Chondrocyte (in vitro differentiated cells): ENCODE data around the gene TRAPPC5. TPM values are rescaled to one million over a fixed set of nuclear protein-coding genes. Genes with fewer than 3 reads are reported as not detected.

ENCODE experiments used
- DNase-seq: peaks from one replicate; pipeline ENCODE4 v3.0.0; 2021; ENCODE audit warnings: mixed read lengths, low spot score
- H3K27ac Mint-ChIP-seq: one replicate; pipeline ENCODE4 v1.8.0; 2021; ENCODE audit warnings: mild to moderate bottlenecking, moderate library complexity, mixed read lengths; ENCODE audit not compliant: unreplicated experiment
- H3K27me3 Mint-ChIP-seq: 2 replicates; pipeline ENCODE4 v1.8.0; 2021; ENCODE audit warnings: low read depth, mixed read lengths
- H3K36me3 Mint-ChIP-seq: 2 replicates; pipeline ENCODE4 v1.8.0; 2021; ENCODE audit warnings: low read depth, mixed read lengths
- H3K4me1 Mint-ChIP-seq: 2 replicates; pipeline ENCODE4 v1.8.0; 2021; ENCODE audit warnings: low read depth, mild to moderate bottlenecking, mixed read lengths
- H3K4me3 Mint-ChIP-seq: one replicate; pipeline ENCODE4 v1.8.0; 2021; ENCODE audit warnings: mild to moderate bottlenecking, moderate library complexity, mixed read lengths; ENCODE audit not compliant: unreplicated experiment
- H3K9me3 Mint-ChIP-seq: 2 replicates; pipeline ENCODE4 v1.8.0; 2021; ENCODE audit warnings: low read depth, mixed read lengths
- long read RNA-seq: library from polyadenylated mRNA; stranded (forward); transcript quantifications from one replicate; pipeline ENCODE4 v2.0.0, GENCODE V29; 2021
- total RNA-seq: library from RNA; stranded (reverse); gene quantifications from 3 replicates; pipeline ENCODE4 v1.2.1, GENCODE V29; 2021
- TF ChIP-seq, protein P1 (sequence below): fragments of 200-600 bp; sonication (generic); IDR thresholded peaks from 2 replicates; pipeline ENCODE4 v1.5.0; 2021; ENCODE audit warnings: antibody characterized with exemption, mild to moderate bottlenecking, moderate library complexity

The TRAPPC5 gene
- total RNA-seq = 94.3 to 107 TPM (median 97.2 TPM) in 3 replicates
- long read RNA-seq, full-length matches to known transcripts = 61 of 63 reads
- long read RNA-seq, partial matches to known transcripts = 0 of 63 reads
- long read RNA-seq, other reads (novel, unspliced or antisense) = 2 of 63 reads

DNA sequence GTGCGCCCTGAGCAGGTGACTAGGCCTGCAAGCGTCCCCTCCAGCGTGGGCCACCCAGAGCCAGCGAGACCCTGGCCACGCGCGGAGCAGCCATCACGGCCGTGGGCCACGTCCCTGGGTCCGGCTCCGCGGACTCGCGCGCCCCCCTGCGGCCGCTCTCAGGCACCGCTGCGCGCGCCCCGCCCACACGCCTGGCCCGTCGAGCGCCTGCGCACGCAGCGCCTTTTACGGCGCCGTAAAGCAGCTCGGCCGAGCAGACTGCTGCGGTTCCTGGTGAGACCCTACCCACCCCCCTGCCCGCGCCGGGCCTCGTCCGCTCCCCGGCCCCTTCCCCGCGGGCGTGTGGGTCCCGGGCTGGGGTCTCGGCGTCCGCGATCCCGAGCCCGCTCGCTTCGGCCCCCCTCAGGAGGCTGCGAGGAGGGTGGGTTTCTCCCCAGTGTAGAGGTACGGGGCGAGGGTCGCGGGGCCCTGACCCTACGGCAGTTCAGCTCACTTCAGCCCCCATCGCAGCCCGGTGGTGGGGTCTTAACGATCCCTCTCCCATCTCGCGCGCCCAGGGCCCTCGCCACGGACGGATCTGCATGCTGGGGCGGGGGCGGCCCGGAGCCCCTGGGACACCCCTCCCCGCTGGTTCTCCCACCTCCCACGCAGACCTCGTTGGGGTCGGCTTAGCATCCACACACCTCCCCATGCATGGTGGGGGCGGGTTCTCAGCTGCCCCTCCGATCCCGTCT lies at the start of gene TRAPPC5:
Gene TRAPPC5 (plus strand): TSS at position 228 of the 734 bp plus-strand sequence. CDS start 1,421 bp downstream, outside the sequence.
- peaks cover 7% of the 10 kb centered on the region for H3K36me3 Mint-ChIP-seq
- no peak for DNase-seq
- H3K4me1 Mint-ChIP-seq = peaks cover 14% of the 10 kb centered on the region
- TF ChIP-seq, protein P1, sequence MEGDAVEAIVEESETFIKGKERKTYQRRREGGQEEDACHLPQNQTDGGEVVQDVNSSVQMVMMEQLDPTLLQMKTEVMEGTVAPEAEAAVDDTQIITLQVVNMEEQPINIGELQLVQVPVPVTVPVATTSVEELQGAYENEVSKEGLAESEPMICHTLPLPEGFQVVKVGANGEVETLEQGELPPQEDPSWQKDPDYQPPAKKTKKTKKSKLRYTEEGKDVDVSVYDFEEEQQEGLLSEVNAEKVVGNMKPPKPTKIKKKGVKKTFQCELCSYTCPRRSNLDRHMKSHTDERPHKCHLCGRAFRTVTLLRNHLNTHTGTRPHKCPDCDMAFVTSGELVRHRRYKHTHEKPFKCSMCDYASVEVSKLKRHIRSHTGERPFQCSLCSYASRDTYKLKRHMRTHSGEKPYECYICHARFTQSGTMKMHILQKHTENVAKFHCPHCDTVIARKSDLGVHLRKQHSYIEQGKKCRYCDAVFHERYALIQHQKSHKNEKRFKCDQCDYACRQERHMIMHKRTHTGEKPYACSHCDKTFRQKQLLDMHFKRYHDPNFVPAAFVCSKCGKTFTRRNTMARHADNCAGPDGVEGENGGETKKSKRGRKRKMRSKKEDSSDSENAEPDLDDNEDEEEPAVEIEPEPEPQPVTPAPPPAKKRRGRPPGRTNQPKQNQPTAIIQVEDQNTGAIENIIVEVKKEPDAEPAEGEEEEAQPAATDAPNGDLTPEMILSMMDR = peak; percentile 97
- H3K9me3 Mint-ChIP-seq = no peaks in the 10 kb centered on the region
- H3K27ac Mint-ChIP-seq = peak within 1 kb of the TSS; percentile 17
- peaks cover 24% of the 10 kb centered on the region for H3K27me3 Mint-ChIP-seq
- H3K4me3 Mint-ChIP-seq = peak within 1 kb of the TSS; percentile 88

DNA sequence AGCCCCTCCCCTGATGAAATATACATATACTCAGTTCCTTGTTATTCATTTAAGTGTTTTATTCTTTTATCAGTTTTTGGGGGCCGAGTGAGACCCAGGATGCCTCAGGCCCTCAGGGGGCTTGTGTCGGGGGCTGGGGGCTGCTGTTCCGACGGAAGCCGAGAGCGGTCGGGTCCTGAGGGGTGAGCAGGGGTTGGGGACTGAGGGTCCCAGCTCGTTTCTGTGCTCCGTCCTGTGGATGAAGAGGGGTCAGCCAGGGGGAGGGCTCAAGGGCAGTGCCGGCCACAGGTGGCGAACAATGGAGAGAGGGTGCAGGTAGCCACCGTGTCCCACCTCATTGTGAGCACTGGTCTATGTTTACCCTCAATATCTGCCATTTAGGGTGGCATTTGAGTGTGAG lies 49.1 kb upstream of the TRAPPC5 start:
- peaks cover 5% of the 10 kb centered on the region for H3K36me3 Mint-ChIP-seq
- no peaks in the 10 kb centered on the region for H3K9me3 Mint-ChIP-seq
- peaks cover 35% of the 10 kb centered on the region for H3K4me1 Mint-ChIP-seq
- TF ChIP-seq, protein P1 = no peak
- H3K4me3 Mint-ChIP-seq = no peak overlapping the region
- peaks cover 19% of the 10 kb centered on the region for H3K27me3 Mint-ChIP-seq
- H3K27ac Mint-ChIP-seq = no peak overlapping the region
- DNase-seq = no peak

DNA sequence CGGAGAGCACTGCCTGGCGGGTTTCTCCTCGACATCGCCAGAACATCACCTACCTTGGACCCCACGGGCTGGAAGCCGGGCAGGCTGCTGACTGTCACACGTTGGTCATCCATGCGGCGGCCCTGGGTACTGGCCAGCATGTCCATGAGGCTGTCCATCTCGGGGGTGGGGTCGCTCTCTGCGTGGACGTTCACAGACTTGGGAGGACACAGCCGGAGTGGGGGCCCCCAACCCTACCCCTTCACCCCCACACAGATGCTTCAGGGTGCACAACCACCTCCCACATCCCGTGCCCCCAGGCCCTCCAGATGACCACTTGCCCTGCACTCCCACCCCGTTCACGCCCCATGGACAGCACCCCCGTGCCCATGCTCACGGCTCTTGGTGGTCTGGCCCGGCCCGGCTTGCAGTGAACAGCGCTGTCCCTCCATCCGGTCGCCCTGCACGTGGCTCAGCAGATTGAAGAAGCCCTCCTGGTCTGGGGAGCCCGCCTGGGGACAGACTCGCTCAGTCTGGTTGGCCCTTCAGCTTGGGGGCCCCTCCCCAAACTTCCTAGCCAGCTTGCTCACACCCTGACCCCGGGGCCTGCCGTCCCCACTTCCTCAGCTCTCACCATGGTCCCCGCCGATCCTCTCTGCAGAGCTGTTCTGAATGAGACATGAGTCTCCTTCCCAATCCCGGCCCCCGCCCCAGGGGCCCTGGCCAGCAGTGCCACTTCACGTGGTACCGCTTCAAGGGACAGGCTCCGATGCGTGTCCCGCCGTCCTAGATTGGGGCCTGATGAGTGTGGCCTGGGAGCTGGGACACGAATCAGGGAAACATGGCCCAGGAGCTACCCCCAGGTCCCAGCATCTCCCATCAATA lies 48.1 kb upstream of the TRAPPC5 start:
- H3K36me3 Mint-ChIP-seq = peaks cover 3% of the 10 kb centered on the region
- no peaks in the 10 kb centered on the region for H3K9me3 Mint-ChIP-seq
- peaks cover 34% of the 10 kb centered on the region for H3K4me1 Mint-ChIP-seq
- DNase-seq = peak; percentile 93
- H3K27me3 Mint-ChIP-seq = peaks cover 21% of the 10 kb centered on the region
- no peak overlapping the region for H3K27ac Mint-ChIP-seq
- TF ChIP-seq, protein P1 = no peak
- no peak overlapping the region for H3K4me3 Mint-ChIP-seq

DNA sequence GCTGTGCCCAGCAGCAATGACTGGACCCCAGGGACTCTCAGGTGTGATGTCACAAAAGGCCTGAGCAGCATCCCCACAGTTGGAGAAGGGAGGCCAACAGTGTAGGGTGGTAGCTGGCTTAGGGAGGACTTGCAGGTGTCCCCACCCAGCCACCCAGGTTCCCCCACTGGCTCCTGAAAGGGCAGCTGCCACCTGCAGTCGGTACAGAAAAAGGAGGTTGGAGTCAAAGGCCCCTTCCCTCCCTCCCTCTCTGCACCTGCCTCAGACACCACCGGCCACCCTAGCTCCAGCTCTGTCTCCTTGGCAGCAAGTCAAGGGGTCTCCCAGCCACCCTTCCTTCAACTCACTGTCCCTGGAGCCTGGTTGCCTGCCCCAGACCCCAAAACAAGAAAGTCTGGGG lies 46.9 kb upstream of the TRAPPC5 start, which contains the start of gene PCP2:
Gene PCP2 (minus strand): TSS at position 22 of the 400 bp plus-strand sequence. CDS start 262 bp downstream, outside the sequence.
- H3K27ac Mint-ChIP-seq = no peak within 1 kb of the TSS
- peaks cover 23% of the 10 kb centered on the region for H3K4me1 Mint-ChIP-seq
- peaks cover 3% of the 10 kb centered on the region for H3K36me3 Mint-ChIP-seq
- DNase-seq = no peak
- no peak within 1 kb of the TSS for H3K4me3 Mint-ChIP-seq
- no peaks in the 10 kb centered on the region for H3K9me3 Mint-ChIP-seq
- TF ChIP-seq, protein P1 = no peak
- H3K27me3 Mint-ChIP-seq = peaks cover 26% of the 10 kb centered on the region

DNA sequence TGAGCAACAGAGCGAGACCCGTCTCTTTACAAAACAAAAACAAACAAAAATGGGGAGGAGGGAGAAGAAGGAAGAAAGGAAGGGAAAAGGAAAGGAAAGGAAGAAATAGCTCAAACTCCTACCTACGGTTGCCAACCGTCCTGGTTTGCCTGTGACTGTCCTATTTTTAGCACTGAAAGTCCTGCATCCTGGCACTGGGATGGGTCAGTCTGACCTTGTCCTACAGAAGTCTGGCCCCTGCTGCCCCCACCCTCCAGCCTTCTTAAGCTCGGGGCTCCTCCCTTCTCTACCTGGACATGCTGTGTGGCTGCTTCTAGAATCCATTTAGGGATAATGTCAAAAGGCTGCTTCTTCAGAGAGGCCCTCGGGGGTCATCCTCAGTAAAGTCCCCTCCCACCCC lies 45.0 kb upstream of the TRAPPC5 start:
- no peak overlapping the region for H3K27ac Mint-ChIP-seq
- no peaks in the 10 kb centered on the region for H3K9me3 Mint-ChIP-seq
- peaks cover 4% of the 10 kb centered on the region for H3K4me1 Mint-ChIP-seq
- DNase-seq = no peak
- peaks cover 1% of the 10 kb centered on the region for H3K36me3 Mint-ChIP-seq
- H3K4me3 Mint-ChIP-seq = no peak overlapping the region
- peaks cover 26% of the 10 kb centered on the region for H3K27me3 Mint-ChIP-seq
- TF ChIP-seq, protein P1 = no peak
